Measurements from ENCODE around the gene MRFAP1. TPM values are rescaled to one million over a fixed set of nuclear protein-coding genes. Genes with fewer than 3 reads are reported as not detected.
"Not testable (repeated sequence)": the region's sequence is repeated elsewhere in the genome, so short reads cannot be mapped to it uniquely, and the experiment has no call there.

The MRFAP1 gene
- total RNA-seq, 2 donors from 2014 or later = 72.7 to 114 TPM

GRCh38 chr4:6643141-6643847 is 2.8 kb downstream of the MRFAP1 start:
- Mint-ChIP-seq H3K36me3 (peaks cover 32 to 34% of the 10 kb centered on the region in 2 donors), H3K9me3 (no peaks in the 10 kb centered on the region), H3K27ac (peak overlapping the region; percentile 62 to 100)
- DNase-seq (ENCODE audit: low spot score in 2 of 2) (no peak), ATAC-seq (no peak)

GRCh38 chr4:6644792-6645530 is 4.5 kb downstream of the MRFAP1 start:
- H3K9me3 Mint-ChIP-seq = no peaks in the 10 kb centered on the region
- DNase-seq (ENCODE audit: low spot score in 2 of 2) (no peak), ATAC-seq (no peak)
- H3K36me3 Mint-ChIP-seq = peaks cover 31 to 33% of the 10 kb centered on the region in 2 donors
- peak overlapping the region in 1 of 2 donors; percentile 10 for H3K27ac Mint-ChIP-seq

- no peak for DNase-seq (ENCODE audit: low spot score in 2 of 2)
- peaks cover 9 to 11% of the 10 kb centered on the region in 2 donors for H3K36me3 Mint-ChIP-seq
- no peaks in the 10 kb centered on the region for H3K9me3 Mint-ChIP-seq
- ATAC-seq = no peak
- H3K27ac Mint-ChIP-seq = peak overlapping the region in 1 of 2 donors; percentile 34
These were observed 6.7 kb downstream of the MRFAP1 start for GRCh38 chr4:6647169-6647568.

GRCh38 chr4:6647582-6648230 is 7.2 kb downstream of the MRFAP1 start:
- Mint-ChIP-seq H3K9me3 (no peaks in the 10 kb centered on the region), H3K36me3 (peaks cover 3 to 6% of the 10 kb centered on the region in 2 donors), H3K27ac (peak overlapping the region in 1 of 2 donors; percentile 34)
- no peak for ATAC-seq
- DNase-seq (ENCODE audit: low spot score in 2 of 2) = no peak

- Mint-ChIP-seq H3K36me3 (peaks cover 0 to 3% of the 10 kb centered on the region in 2 donors), H3K9me3 (peaks cover 0 to 2% of the 10 kb centered on the region in 2 donors), H3K27ac (no peak overlapping the region)
- ATAC-seq = no peak
- no peak for DNase-seq (ENCODE audit: low spot score in 2 of 2)
These were observed 8.7 kb downstream of the MRFAP1 start for GRCh38 chr4:6649216-6649615.

GRCh38 chr4:6654211-6654610 is 13.7 kb downstream of the MRFAP1 start:
- DNase-seq (ENCODE audit: low spot score in 2 of 2); H3K36me3 Mint-ChIP-seq; H3K9me3 Mint-ChIP-seq; ATAC-seq; H3K27ac Mint-ChIP-seq: not testable (repeated sequence)

GRCh38 chr4:6655291-6655690 is 14.8 kb downstream of the MRFAP1 start:
- not testable (repeated sequence) for H3K27ac Mint-ChIP-seq; H3K9me3 Mint-ChIP-seq; H3K36me3 Mint-ChIP-seq; ATAC-seq; DNase-seq (ENCODE audit: low spot score in 2 of 2)

GRCh38 chr4:6655924-6656323 is 15.4 kb downstream of the MRFAP1 start:
- ATAC-seq (no peak), DNase-seq (ENCODE audit: low spot score in 2 of 2) (no peak)
- no peak overlapping the region for H3K27ac Mint-ChIP-seq
- peaks cover 0 to 6% of the 10 kb centered on the region in 2 donors for H3K36me3 Mint-ChIP-seq
- peaks cover 0 to 4% of the 10 kb centered on the region in 2 donors for H3K9me3 Mint-ChIP-seq

- H3K36me3 Mint-ChIP-seq = peaks cover 0 to 6% of the 10 kb centered on the region in 2 donors
- H3K27ac Mint-ChIP-seq = no peak overlapping the region
- no peak for ATAC-seq
- peaks cover 0 to 4% of the 10 kb centered on the region in 2 donors for H3K9me3 Mint-ChIP-seq
- DNase-seq (ENCODE audit: low spot score in 2 of 2) = no peak
These were observed 17.0 kb downstream of the MRFAP1 start for GRCh38 chr4:6657242-6658208.

- peak in 1 of 2 donors; percentile 74 for ATAC-seq
These were observed 17.7 kb downstream of the MRFAP1 start for GRCh38 chr4:6658209-6658595.

GRCh38 chr4:6658597-6659075 is 18.2 kb downstream of the MRFAP1 start:
- peaks cover 0 to 6% of the 10 kb centered on the region in 2 donors for H3K36me3 Mint-ChIP-seq
- peaks cover 0 to 4% of the 10 kb centered on the region in 2 donors for H3K9me3 Mint-ChIP-seq
- no peak overlapping the region for H3K27ac Mint-ChIP-seq
- DNase-seq (ENCODE audit: low spot score in 2 of 2) = peak in 1 of 2 donors; percentile 56
- ATAC-seq = peak; percentile 74 to 80

More at GRCh38 chr4:6658209-6658595, 17.7 kb downstream of the MRFAP1 start:
- H3K27ac Mint-ChIP-seq = no peak overlapping the region
- DNase-seq (ENCODE audit: low spot score in 2 of 2) = no peak
- peaks cover 0 to 4% of the 10 kb centered on the region in 2 donors for H3K9me3 Mint-ChIP-seq
- H3K36me3 Mint-ChIP-seq = peaks cover 0 to 6% of the 10 kb centered on the region in 2 donors

- Mint-ChIP-seq H3K9me3 (no peaks in the 10 kb centered on the region), H3K27ac (no peak overlapping the region), H3K36me3 (no peaks in the 10 kb centered on the region)
- DNase-seq (ENCODE audit: low spot score in 2 of 2) = no peak
- no peak for ATAC-seq
These were observed 19.4 kb downstream of the MRFAP1 start for GRCh38 chr4:6659897-6660296.

GRCh38 chr4:6660430-6660829 is 19.9 kb downstream of the MRFAP1 start:
- no peaks in the 10 kb centered on the region for H3K9me3 Mint-ChIP-seq
- H3K27ac Mint-ChIP-seq = no peak overlapping the region
- no peaks in the 10 kb centered on the region for H3K36me3 Mint-ChIP-seq
- ATAC-seq (no peak), DNase-seq (ENCODE audit: low spot score in 2 of 2) (no peak)

GRCh38 chr4:6662591-6662990 is 22.1 kb downstream of the MRFAP1 start:
- H3K27ac Mint-ChIP-seq = no peak overlapping the region
- DNase-seq (ENCODE audit: low spot score in 2 of 2) (no peak), ATAC-seq (no peak)
- H3K9me3 Mint-ChIP-seq = no peaks in the 10 kb centered on the region
- H3K36me3 Mint-ChIP-seq = no peaks in the 10 kb centered on the region

GRCh38 chr4:6663596-6664393 is 23.3 kb downstream of the MRFAP1 start:
- no peak for ATAC-seq

More at GRCh38 chr4:6663596-6664393, 23.3 kb downstream of the MRFAP1 start:
- Mint-ChIP-seq H3K9me3 (no peaks in the 10 kb centered on the region), H3K36me3 (no peaks in the 10 kb centered on the region), H3K27ac (no peak overlapping the region)
- DNase-seq (ENCODE audit: low spot score in 2 of 2) = no peak
